ENCODE measurements around the gene STX16. TPM values are rescaled to one million over a fixed set of nuclear protein-coding genes. Genes with fewer than 3 reads are reported as not detected.

STX16 gene
- total RNA-seq, 1 experiment from 2014 or later = 89.1 TPM

DNA sequence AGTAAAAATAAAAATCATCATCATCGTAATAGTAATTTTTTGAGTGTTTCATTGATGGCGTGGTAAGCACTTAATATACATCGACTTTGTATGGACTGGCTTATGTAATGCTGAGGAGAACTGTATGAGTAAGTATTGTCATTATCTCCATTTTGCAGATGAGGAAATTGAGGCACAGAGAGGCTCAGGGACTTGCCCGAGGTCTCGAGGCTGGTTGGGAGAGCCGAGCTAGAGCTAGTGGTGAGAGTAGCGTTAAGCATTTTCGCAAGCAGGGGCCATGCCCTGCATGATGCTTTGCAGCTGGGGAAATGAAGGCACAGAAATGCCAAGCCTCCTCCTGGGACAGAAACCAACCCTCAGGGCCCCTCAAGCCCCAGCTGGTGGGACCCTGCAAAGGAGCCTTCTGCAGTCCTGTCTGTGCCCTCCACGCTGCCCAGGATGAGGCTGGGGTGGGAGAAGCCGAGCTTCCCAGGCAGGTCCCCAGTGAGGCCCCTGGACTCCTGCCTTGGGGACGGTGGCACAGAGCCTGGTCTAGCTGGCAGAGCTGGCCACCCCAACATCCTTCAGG, 31.1 kb upstream of the STX16 start (continued):
- TF ChIP-seq, protein P1, sequence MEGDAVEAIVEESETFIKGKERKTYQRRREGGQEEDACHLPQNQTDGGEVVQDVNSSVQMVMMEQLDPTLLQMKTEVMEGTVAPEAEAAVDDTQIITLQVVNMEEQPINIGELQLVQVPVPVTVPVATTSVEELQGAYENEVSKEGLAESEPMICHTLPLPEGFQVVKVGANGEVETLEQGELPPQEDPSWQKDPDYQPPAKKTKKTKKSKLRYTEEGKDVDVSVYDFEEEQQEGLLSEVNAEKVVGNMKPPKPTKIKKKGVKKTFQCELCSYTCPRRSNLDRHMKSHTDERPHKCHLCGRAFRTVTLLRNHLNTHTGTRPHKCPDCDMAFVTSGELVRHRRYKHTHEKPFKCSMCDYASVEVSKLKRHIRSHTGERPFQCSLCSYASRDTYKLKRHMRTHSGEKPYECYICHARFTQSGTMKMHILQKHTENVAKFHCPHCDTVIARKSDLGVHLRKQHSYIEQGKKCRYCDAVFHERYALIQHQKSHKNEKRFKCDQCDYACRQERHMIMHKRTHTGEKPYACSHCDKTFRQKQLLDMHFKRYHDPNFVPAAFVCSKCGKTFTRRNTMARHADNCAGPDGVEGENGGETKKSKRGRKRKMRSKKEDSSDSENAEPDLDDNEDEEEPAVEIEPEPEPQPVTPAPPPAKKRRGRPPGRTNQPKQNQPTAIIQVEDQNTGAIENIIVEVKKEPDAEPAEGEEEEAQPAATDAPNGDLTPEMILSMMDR (IDR thresholded peaks at IDR 0.05) = no peak
- TF ChIP-seq EMX1 (CRISPR knock-in tag; IDR thresholded peaks at IDR 0.05) (peak; percentile 99), GABPB1 (CRISPR knock-in tag; IDR thresholded peaks at IDR 0.05) (no peak), NFATC4 (CRISPR knock-in tag; IDR thresholded peaks at IDR 0.05) (peak; percentile 99), ETV6 (CRISPR knock-in tag; IDR thresholded peaks at IDR 0.05) (peak; percentile 55; the same call in 1 of the 2 replicates), JUN (CRISPR knock-in tag; IDR thresholded peaks at IDR 0.05) (0 out of 2 replicates have a peak, but pooled peaks have one; percentile 70), TEAD4 (CRISPR knock-in tag; IDR thresholded peaks at IDR 0.05) (0 out of 2 replicates have a peak, but pooled peaks have one; percentile 17), FOXP1 (CRISPR knock-in tag; IDR thresholded peaks at IDR 0.05; ENCODE audit: borderline replicate concordance) (no peak), TEAD1 (CRISPR knock-in tag; IDR thresholded peaks at IDR 0.05) (peak; percentile 66), NR3C1 (CRISPR knock-in tag; conservative IDR thresholded peaks at IDR 0.05; ENCODE audit: low read depth) (0 out of 2 replicates have a peak, but pooled peaks have one; percentile 86), SMAD3 (CRISPR knock-in tag; IDR thresholded peaks at IDR 0.05; ENCODE audit: borderline replicate concordance) (peak; percentile 86), RELA (CRISPR knock-in tag; IDR thresholded peaks at IDR 0.05; ENCODE audit: borderline replicate concordance) (peak; percentile 72; the same call in 1 of the 2 replicates), PRRX2 (CRISPR knock-in tag; IDR thresholded peaks at IDR 0.05) (peak; percentile 99), ZNF232 (CRISPR knock-in tag; IDR thresholded peaks at IDR 0.05) (peak; percentile 57; the same call in 1 of the 2 replicates), ZBTB21 (CRISPR knock-in tag; IDR thresholded peaks at IDR 0.05; ENCODE audit: borderline replicate concordance) (0 out of 2 replicates have a peak, but pooled peaks have one; percentile 63), ZNF317 (CRISPR knock-in tag; IDR thresholded peaks at IDR 0.05; ENCODE audit: borderline replicate concordance, low read depth) (no peak), ATF1 (CRISPR knock-in tag; IDR thresholded peaks at IDR 0.05) (no peak), CREM (CRISPR knock-in tag; IDR thresholded peaks at IDR 0.05) (0 out of 2 replicates have a peak, but pooled peaks have one; percentile 58), ZNF396 (CRISPR knock-in tag; IDR thresholded peaks at IDR 0.05; ENCODE audit: borderline replicate concordance) (no peak), FOXK1 (CRISPR knock-in tag; IDR thresholded peaks at IDR 0.05) (no peak), ZNF263 (CRISPR knock-in tag; IDR thresholded peaks at IDR 0.05; ENCODE audit: low read depth) (0 out of 2 replicates have a peak, but pooled peaks have one; percentile 22), CREB1 (CRISPR knock-in tag; IDR thresholded peaks at IDR 0.05) (peak; percentile 80)
- TF ChIP-seq, protein P2, sequence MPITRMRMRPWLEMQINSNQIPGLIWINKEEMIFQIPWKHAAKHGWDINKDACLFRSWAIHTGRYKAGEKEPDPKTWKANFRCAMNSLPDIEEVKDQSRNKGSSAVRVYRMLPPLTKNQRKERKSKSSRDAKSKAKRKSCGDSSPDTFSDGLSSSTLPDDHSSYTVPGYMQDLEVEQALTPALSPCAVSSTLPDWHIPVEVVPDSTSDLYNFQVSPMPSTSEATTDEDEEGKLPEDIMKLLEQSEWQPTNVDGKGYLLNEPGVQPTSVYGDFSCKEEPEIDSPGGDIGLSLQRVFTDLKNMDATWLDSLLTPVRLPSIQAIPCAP (CRISPR knock-in tag; IDR thresholded peaks at IDR 0.05) = 0 out of 2 replicates have a peak, but pooled peaks have one; percentile 19
- TF ChIP-seq, protein P3, sequence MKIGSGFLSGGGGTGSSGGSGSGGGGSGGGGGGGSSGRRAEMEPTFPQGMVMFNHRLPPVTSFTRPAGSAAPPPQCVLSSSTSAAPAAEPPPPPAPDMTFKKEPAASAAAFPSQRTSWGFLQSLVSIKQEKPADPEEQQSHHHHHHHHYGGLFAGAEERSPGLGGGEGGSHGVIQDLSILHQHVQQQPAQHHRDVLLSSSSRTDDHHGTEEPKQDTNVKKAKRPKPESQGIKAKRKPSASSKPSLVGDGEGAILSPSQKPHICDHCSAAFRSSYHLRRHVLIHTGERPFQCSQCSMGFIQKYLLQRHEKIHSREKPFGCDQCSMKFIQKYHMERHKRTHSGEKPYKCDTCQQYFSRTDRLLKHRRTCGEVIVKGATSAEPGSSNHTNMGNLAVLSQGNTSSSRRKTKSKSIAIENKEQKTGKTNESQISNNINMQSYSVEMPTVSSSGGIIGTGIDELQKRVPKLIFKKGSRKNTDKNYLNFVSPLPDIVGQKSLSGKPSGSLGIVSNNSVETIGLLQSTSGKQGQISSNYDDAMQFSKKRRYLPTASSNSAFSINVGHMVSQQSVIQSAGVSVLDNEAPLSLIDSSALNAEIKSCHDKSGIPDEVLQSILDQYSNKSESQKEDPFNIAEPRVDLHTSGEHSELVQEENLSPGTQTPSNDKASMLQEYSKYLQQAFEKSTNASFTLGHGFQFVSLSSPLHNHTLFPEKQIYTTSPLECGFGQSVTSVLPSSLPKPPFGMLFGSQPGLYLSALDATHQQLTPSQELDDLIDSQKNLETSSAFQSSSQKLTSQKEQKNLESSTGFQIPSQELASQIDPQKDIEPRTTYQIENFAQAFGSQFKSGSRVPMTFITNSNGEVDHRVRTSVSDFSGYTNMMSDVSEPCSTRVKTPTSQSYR (CRISPR knock-in tag; IDR thresholded peaks at IDR 0.05) = peak; percentile 64; the same call in 1 of the 2 replicates
- TF ChIP-seq, protein P4, sequence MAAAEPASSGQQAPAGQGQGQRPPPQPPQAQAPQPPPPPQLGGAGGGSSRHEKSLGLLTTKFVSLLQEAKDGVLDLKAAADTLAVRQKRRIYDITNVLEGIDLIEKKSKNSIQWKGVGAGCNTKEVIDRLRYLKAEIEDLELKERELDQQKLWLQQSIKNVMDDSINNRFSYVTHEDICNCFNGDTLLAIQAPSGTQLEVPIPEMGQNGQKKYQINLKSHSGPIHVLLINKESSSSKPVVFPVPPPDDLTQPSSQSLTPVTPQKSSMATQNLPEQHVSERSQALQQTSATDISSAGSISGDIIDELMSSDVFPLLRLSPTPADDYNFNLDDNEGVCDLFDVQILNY (CRISPR knock-in tag; IDR thresholded peaks at IDR 0.05) = 0 out of 2 replicates have a peak, but pooled peaks have one; percentile 29
- TF ChIP-seq, protein P5, sequence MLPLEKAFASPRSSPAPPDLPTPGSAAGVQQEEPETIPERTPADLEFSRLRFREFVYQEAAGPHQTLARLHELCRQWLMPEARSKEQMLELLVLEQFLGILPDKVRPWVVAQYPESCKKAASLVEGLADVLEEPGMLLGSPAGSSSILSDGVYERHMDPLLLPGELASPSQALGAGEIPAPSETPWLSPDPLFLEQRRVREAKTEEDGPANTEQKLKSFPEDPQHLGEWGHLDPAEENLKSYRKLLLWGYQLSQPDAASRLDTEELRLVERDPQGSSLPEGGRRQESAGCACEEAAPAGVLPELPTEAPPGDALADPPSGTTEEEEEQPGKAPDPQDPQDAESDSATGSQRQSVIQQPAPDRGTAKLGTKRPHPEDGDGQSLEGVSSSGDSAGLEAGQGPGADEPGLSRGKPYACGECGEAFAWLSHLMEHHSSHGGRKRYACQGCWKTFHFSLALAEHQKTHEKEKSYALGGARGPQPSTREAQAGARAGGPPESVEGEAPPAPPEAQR (CRISPR knock-in tag; IDR thresholded peaks at IDR 0.05) = 0 out of 2 replicates have a peak, but pooled peaks have one; percentile 38
- TF ChIP-seq, protein P6, sequence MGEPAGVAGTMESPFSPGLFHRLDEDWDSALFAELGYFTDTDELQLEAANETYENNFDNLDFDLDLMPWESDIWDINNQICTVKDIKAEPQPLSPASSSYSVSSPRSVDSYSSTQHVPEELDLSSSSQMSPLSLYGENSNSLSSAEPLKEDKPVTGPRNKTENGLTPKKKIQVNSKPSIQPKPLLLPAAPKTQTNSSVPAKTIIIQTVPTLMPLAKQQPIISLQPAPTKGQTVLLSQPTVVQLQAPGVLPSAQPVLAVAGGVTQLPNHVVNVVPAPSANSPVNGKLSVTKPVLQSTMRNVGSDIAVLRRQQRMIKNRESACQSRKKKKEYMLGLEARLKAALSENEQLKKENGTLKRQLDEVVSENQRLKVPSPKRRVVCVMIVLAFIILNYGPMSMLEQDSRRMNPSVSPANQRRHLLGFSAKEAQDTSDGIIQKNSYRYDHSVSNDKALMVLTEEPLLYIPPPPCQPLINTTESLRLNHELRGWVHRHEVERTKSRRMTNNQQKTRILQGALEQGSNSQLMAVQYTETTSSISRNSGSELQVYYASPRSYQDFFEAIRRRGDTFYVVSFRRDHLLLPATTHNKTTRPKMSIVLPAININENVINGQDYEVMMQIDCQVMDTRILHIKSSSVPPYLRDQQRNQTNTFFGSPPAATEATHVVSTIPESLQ (CRISPR knock-in tag; IDR thresholded peaks at IDR 0.05) = no peak
- TF ChIP-seq, protein P7, sequence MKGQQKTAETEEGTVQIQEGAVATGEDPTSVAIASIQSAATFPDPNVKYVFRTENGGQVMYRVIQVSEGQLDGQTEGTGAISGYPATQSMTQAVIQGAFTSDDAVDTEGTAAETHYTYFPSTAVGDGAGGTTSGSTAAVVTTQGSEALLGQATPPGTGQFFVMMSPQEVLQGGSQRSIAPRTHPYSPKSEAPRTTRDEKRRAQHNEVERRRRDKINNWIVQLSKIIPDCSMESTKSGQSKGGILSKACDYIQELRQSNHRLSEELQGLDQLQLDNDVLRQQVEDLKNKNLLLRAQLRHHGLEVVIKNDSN (CRISPR knock-in tag; IDR thresholded peaks at IDR 0.05) = peak; percentile 39; the same call in 1 of the 2 replicates

Data from WTC11 (cell line).